Measurements from ENCODE around the gene AARSD1. TPM values are rescaled to one million over a fixed set of nuclear protein-coding genes. Genes with fewer than 3 reads are reported as not detected.

Gene AARSD1
- total and polyA plus RNA-seq, 2 donors (not counting 1 experiment from before 2014, with no cell fraction given), result 17.7 to 37.3 TPM

DNA sequence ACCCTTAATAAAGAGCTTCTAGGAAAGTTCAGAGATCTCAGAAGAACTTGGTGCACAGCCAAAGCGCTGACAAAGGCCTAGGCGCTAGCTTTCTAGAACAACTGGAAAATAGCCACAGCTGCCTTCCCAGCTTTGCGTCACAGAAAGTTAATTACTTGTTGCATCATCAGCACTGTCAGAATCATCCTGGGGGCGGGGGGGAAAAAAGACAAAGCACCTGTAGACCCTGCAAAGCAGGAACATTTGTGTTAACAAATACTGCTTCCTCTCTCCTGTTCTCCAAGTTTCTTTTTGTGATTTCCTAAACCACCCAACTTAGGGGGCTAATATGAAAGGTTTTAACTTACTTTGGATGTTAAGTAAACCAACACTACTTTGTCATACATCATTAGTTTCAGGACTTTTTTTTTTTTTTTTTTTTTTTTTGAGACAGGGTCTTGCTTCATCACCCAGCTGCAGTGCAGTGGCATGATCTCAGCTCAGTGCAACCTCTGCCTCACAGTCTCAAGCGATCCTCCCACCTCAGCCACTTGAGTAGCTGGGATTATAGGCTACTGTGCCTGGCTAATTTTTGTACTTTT, 4.8 kb upstream of the AARSD1 start:
- Histone ChIP-seq H3K4me2 (ENCODE audit: extremely low read depth, insufficient read depth, low read length) (no peak overlapping the region), H3K27ac (ENCODE audit: insufficient read depth, low read length) (no peak overlapping the region), H3K4me3 (replicated peaks in 1 of 4; ENCODE audit: control extremely low read depth in 1 of 4, insufficient read depth in 1 of 4, low read depth in 3 of 4, low read length in 4 of 4) (no peak overlapping the region), H4K20me1 (ENCODE audit: control insufficient read depth, extremely low read depth, insufficient read depth, low read length) (no peaks in the 10 kb centered on the region), H3K79me2 (ENCODE audit: control insufficient read depth, insufficient read depth, low read length) (peaks cover 2% of the 10 kb centered on the region), H3K9me3 (ENCODE audit: control insufficient read depth, insufficient read depth, low read depth, low read length) (no peaks in the 10 kb centered on the region), H2AFZ (ENCODE audit: low read length) (no peak overlapping the region), H3K36me3 (ENCODE audit: control insufficient read depth, insufficient read depth, low read length) (no peaks in the 10 kb centered on the region), H3K27me3 (ENCODE audit: control insufficient read depth, insufficient read depth, low read length) (no peaks in the 10 kb centered on the region), H3K9ac (ENCODE audit: insufficient read depth, low read length) (no peak overlapping the region), H3K4me1 (ENCODE audit: control insufficient read depth, extremely low read depth, insufficient read depth, low read length) (no peaks in the 10 kb centered on the region)
- no peak for TF ChIP-seq EZH2 (IDR thresholded peaks at IDR 0.05; ENCODE audit: low read length, missing control alignments)
- TF ChIP-seq, protein P1, sequence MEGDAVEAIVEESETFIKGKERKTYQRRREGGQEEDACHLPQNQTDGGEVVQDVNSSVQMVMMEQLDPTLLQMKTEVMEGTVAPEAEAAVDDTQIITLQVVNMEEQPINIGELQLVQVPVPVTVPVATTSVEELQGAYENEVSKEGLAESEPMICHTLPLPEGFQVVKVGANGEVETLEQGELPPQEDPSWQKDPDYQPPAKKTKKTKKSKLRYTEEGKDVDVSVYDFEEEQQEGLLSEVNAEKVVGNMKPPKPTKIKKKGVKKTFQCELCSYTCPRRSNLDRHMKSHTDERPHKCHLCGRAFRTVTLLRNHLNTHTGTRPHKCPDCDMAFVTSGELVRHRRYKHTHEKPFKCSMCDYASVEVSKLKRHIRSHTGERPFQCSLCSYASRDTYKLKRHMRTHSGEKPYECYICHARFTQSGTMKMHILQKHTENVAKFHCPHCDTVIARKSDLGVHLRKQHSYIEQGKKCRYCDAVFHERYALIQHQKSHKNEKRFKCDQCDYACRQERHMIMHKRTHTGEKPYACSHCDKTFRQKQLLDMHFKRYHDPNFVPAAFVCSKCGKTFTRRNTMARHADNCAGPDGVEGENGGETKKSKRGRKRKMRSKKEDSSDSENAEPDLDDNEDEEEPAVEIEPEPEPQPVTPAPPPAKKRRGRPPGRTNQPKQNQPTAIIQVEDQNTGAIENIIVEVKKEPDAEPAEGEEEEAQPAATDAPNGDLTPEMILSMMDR (conservative IDR thresholded peaks at IDR 0.05 in 1 of 2, IDR thresholded peaks at IDR 0.05 in 1 of 2; ENCODE audit: low read depth in 1 of 2, low read length in 2 of 2), result no peak
- peak in 1 of 2 donors; percentile 88 for DNase-seq (ENCODE audit: low read depth in 2 of 2)

DNA sequence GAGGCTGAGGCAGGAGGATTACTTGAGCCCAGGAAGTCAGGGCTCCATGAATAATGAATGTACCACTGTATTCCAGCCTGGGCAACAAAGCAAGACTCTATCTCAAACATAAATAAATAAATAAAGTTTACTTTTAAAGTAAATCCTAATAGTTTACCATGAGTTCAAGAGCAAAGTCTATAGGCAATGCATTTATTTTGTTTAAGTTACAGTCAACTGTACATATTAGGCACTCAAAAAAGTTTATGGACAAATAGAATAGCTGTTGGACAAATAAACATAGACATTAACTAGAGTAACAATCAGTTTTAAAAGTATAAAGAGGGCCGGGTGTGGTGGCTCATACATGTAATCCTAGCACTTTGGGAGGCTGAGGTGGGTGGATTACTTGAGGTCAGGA, 3.7 kb upstream of the AARSD1 start:
- H3K4me1 ChIP-seq (ENCODE audit: control insufficient read depth, extremely low read depth, insufficient read depth, low read length), result peaks cover 3% of the 10 kb centered on the region
- H3K27me3 ChIP-seq (ENCODE audit: control insufficient read depth, insufficient read depth, low read length), result no peaks in the 10 kb centered on the region
- H3K79me2 ChIP-seq (ENCODE audit: control insufficient read depth, insufficient read depth, low read length), result peaks cover 10% of the 10 kb centered on the region
- H4K20me1 ChIP-seq (ENCODE audit: control insufficient read depth, extremely low read depth, insufficient read depth, low read length), result no peaks in the 10 kb centered on the region
- H3K9me3 ChIP-seq (ENCODE audit: control insufficient read depth, insufficient read depth, low read depth, low read length), result no peaks in the 10 kb centered on the region
- H3K9ac ChIP-seq (ENCODE audit: insufficient read depth, low read length), result no peak overlapping the region
- no peak overlapping the region for H3K4me3 ChIP-seq (replicated peaks in 1 of 4; ENCODE audit: control extremely low read depth in 1 of 4, insufficient read depth in 1 of 4, low read depth in 3 of 4, low read length in 4 of 4)
- no peak overlapping the region for H2AFZ ChIP-seq (ENCODE audit: low read length)
- TF ChIP-seq, protein P1 (conservative IDR thresholded peaks at IDR 0.05 in 1 of 2, IDR thresholded peaks at IDR 0.05 in 1 of 2; ENCODE audit: low read depth in 1 of 2, low read length in 2 of 2), result no peak
- no peak for TF ChIP-seq EZH2 (IDR thresholded peaks at IDR 0.05; ENCODE audit: low read length, missing control alignments)
- H3K27ac ChIP-seq (ENCODE audit: insufficient read depth, low read length), result no peak overlapping the region
- DNase-seq (ENCODE audit: low read depth in 2 of 2), result no peak
- H3K36me3 ChIP-seq (ENCODE audit: control insufficient read depth, insufficient read depth, low read length), result no peaks in the 10 kb centered on the region
- no peak overlapping the region for H3K4me2 ChIP-seq (ENCODE audit: extremely low read depth, insufficient read depth, low read length)

DNA sequence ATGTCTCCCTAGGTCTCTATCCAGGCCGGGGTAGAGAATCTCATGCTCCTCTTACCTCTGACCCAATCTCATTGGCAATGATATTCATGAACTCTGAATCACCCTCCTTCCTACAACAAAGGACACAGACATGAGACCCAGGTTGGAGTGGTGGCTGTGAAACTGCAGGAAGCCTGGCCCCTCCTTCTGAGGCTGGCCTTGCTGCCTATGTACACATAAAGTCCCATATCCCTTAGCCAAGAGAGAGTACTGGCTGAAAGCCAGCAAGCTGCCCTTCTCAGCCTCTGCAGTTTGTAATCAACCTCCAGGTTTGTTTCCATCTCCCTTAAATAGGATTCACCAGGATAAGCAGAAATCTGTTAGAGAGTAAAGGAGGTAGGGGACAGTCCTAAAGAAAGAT, 10.6 kb downstream of the AARSD1 start:
- Histone ChIP-seq H3K36me3 (ENCODE audit: control insufficient read depth, insufficient read depth, low read length) (peaks cover 19% of the 10 kb centered on the region), H3K9me3 (ENCODE audit: control insufficient read depth, insufficient read depth, low read depth, low read length) (no peaks in the 10 kb centered on the region)

More for the DNA sequence above, 10.6 kb downstream of the AARSD1 start:
- TF ChIP-seq EZH2 (IDR thresholded peaks at IDR 0.05; ENCODE audit: low read length, missing control alignments), result no peak
- TF ChIP-seq, protein P1 (conservative IDR thresholded peaks at IDR 0.05 in 1 of 2, IDR thresholded peaks at IDR 0.05 in 1 of 2; ENCODE audit: low read depth in 1 of 2, low read length in 2 of 2), result no peak
- H3K79me2 ChIP-seq (ENCODE audit: control insufficient read depth, insufficient read depth, low read length), result no peaks in the 10 kb centered on the region
- no peak overlapping the region for H3K4me2 ChIP-seq (ENCODE audit: extremely low read depth, insufficient read depth, low read length)
- H3K4me3 ChIP-seq (replicated peaks in 1 of 4; ENCODE audit: control extremely low read depth in 1 of 4, insufficient read depth in 1 of 4, low read depth in 3 of 4, low read length in 4 of 4), result no peak overlapping the region
- H3K27me3 ChIP-seq (ENCODE audit: control insufficient read depth, insufficient read depth, low read length), result no peaks in the 10 kb centered on the region
- no peak overlapping the region for H2AFZ ChIP-seq (ENCODE audit: low read length)
- DNase-seq (ENCODE audit: low read depth in 2 of 2), result no peak
- no peak overlapping the region for H3K9ac ChIP-seq (ENCODE audit: insufficient read depth, low read length)
- no peaks in the 10 kb centered on the region for H3K4me1 ChIP-seq (ENCODE audit: control insufficient read depth, extremely low read depth, insufficient read depth, low read length)
- no peaks in the 10 kb centered on the region for H4K20me1 ChIP-seq (ENCODE audit: control insufficient read depth, extremely low read depth, insufficient read depth, low read length)
- no peak overlapping the region for H3K27ac ChIP-seq (ENCODE audit: insufficient read depth, low read length)

Measured in fibroblast of lung (primary cell).